ENCODE measurements around the gene MYO5B. TPM values are rescaled to one million over a fixed set of nuclear protein-coding genes. Genes with fewer than 3 reads are reported as not detected.

MYO5B gene
- polyA plus RNA-seq, 1 donor (not counting 4 experiments of a cell fraction or from before 2014, with no cell fraction given), result 6.8 TPM

DNA sequence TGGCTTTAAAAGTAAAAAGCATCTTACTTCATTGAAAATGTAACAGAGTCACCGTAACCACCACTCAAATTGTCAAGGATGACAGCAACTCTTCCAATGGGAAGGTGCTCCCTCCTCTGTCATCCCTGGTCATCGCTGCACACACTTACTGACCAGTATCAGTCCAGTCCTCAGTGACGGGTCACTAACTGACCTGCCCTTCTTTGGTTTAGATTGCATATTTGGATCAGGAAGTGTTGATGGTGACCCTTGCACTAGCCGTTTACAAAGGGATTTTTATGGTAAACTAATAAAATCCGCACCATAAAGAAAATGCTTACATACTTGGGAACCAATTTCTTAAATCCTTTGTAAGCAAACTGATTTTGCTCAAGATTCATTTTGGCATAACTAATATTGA, 239.7 kb downstream of the MYO5B start:
- no peaks in the 10 kb centered on the region for H3K36me3 ChIP-seq (ENCODE audit: control insufficient read depth in 2 of 2, extremely low read depth in 1 of 2, insufficient read depth in 2 of 2, low read length in 2 of 2)
- DNase-seq (ENCODE audit: low read depth, low spot score) (no peak), FAIRE-seq (no peak)
- no peaks in the 10 kb centered on the region for H3K9me3 ChIP-seq (ENCODE audit: control insufficient read depth, low read depth, low read length)
- no peaks in the 10 kb centered on the region for H3K79me2 ChIP-seq (ENCODE audit: control insufficient read depth, insufficient read depth, low read length)
- no peaks in the 10 kb centered on the region for H3K9me1 ChIP-seq (ENCODE audit: control insufficient read depth, extremely low read depth, insufficient read depth, low read length)
- H3K4me3 ChIP-seq (ENCODE audit: control insufficient read depth in 2 of 3, extremely low read depth in 1 of 3, insufficient read depth in 2 of 3, low read depth in 1 of 3, low read length in 3 of 3), result no peak overlapping the region
- H3K27me3 ChIP-seq (ENCODE audit: control insufficient read depth, extremely low read depth, insufficient read depth, low read length), result peaks cover 8% of the 10 kb centered on the region
- dilution Hi-C loops (cut with MboI; ENCODE audit: extremely low pct_ligation_motif_present, low sequenced_read_pairs), result no loop called here
- no peak overlapping the region for H3K4me2 ChIP-seq (ENCODE audit: control insufficient read depth, extremely low read depth, insufficient read depth, low read depth, low read length)
- H3K9ac ChIP-seq (ENCODE audit: control insufficient read depth, extremely low read depth, insufficient read depth, low read length), result no peak overlapping the region
- no peak overlapping the region for H2AFZ ChIP-seq (ENCODE audit: control insufficient read depth, low read length)
- H3K4me1 ChIP-seq (ENCODE audit: control insufficient read depth, extremely low read depth, insufficient read depth, low read length), result peaks cover 5% of the 10 kb centered on the region
- H4K20me1 ChIP-seq (ENCODE audit: control insufficient read depth, extremely low read depth, insufficient read depth, low read length), result no peaks in the 10 kb centered on the region
- TF ChIP-seq EZH2 (IDR thresholded peaks at IDR 0.05; ENCODE audit: low read length) (no peak), CTCF (optimal IDR thresholded peaks at IDR 0.05 in 1 of 3, IDR thresholded peaks at IDR 0.05 in 1 of 3, conservative IDR thresholded peaks at IDR 0.05 in 1 of 3; ENCODE audit: extremely low read depth in 1 of 3, insufficient read depth in 2 of 3, low read length in 3 of 3) (no peak)
- no peak overlapping the region for H3K27ac ChIP-seq (ENCODE audit: control insufficient read depth, insufficient read depth, low read length)

GRCh38 chr18:49953391-49953790, 241.6 kb downstream of the MYO5B start:
- DNase-seq (ENCODE audit: low read depth, low spot score) (no peak), FAIRE-seq (no peak)
- H3K27me3 ChIP-seq (ENCODE audit: control insufficient read depth, extremely low read depth, insufficient read depth, low read length), result peaks cover 2% of the 10 kb centered on the region
- TF ChIP-seq EZH2 (IDR thresholded peaks at IDR 0.05; ENCODE audit: low read length) (no peak), CTCF (optimal IDR thresholded peaks at IDR 0.05 in 1 of 3, IDR thresholded peaks at IDR 0.05 in 1 of 3, conservative IDR thresholded peaks at IDR 0.05 in 1 of 3; ENCODE audit: extremely low read depth in 1 of 3, insufficient read depth in 2 of 3, low read length in 3 of 3) (no peak)
- no peak overlapping the region for H2AFZ ChIP-seq (ENCODE audit: control insufficient read depth, low read length)
- no peaks in the 10 kb centered on the region for H4K20me1 ChIP-seq (ENCODE audit: control insufficient read depth, extremely low read depth, insufficient read depth, low read length)
- H3K79me2 ChIP-seq (ENCODE audit: control insufficient read depth, insufficient read depth, low read length), result no peaks in the 10 kb centered on the region
- H3K4me1 ChIP-seq (ENCODE audit: control insufficient read depth, extremely low read depth, insufficient read depth, low read length), result peaks cover 4% of the 10 kb centered on the region
- no peaks in the 10 kb centered on the region for H3K9me1 ChIP-seq (ENCODE audit: control insufficient read depth, extremely low read depth, insufficient read depth, low read length)
- H3K4me2 ChIP-seq (ENCODE audit: control insufficient read depth, extremely low read depth, insufficient read depth, low read depth, low read length), result no peak overlapping the region
- no peak overlapping the region for H3K4me3 ChIP-seq (ENCODE audit: control insufficient read depth in 2 of 3, extremely low read depth in 1 of 3, insufficient read depth in 2 of 3, low read depth in 1 of 3, low read length in 3 of 3)
- no peaks in the 10 kb centered on the region for H3K9me3 ChIP-seq (ENCODE audit: control insufficient read depth, low read depth, low read length)
- H3K27ac ChIP-seq (ENCODE audit: control insufficient read depth, insufficient read depth, low read length), result no peak overlapping the region
- dilution Hi-C loops (cut with MboI; ENCODE audit: extremely low pct_ligation_motif_present, low sequenced_read_pairs), result no loop called here
- H3K36me3 ChIP-seq (ENCODE audit: control insufficient read depth in 2 of 2, extremely low read depth in 1 of 2, insufficient read depth in 2 of 2, low read length in 2 of 2), result no peaks in the 10 kb centered on the region
- H3K9ac ChIP-seq (ENCODE audit: control insufficient read depth, extremely low read depth, insufficient read depth, low read length), result no peak overlapping the region

All from keratinocyte (primary cell).